ENCODE data around the gene ENPEP.

DNA sequence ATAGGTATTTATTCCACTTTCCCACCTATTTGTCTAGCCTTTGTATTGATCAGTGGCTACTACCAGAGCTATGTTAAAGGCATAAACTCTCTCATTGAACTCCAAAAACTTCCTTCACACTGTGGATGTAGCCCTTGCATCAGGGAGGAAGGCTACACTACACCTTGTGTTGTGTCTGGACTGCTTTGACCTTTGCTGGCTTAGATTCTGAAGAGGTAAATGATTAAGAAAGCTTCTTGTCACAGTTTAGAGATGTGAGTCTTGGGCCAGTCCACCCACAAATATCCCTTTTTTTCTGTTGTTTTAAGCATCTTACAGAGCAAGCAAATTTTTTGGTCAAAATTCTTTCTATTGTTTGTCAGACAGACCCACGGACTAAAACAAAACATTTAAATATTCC, 1.9 kb downstream of the ENPEP start:
- TF ChIP-seq, protein P1, sequence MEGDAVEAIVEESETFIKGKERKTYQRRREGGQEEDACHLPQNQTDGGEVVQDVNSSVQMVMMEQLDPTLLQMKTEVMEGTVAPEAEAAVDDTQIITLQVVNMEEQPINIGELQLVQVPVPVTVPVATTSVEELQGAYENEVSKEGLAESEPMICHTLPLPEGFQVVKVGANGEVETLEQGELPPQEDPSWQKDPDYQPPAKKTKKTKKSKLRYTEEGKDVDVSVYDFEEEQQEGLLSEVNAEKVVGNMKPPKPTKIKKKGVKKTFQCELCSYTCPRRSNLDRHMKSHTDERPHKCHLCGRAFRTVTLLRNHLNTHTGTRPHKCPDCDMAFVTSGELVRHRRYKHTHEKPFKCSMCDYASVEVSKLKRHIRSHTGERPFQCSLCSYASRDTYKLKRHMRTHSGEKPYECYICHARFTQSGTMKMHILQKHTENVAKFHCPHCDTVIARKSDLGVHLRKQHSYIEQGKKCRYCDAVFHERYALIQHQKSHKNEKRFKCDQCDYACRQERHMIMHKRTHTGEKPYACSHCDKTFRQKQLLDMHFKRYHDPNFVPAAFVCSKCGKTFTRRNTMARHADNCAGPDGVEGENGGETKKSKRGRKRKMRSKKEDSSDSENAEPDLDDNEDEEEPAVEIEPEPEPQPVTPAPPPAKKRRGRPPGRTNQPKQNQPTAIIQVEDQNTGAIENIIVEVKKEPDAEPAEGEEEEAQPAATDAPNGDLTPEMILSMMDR (IDR thresholded peaks at IDR 0.05), result no peak
- TF ChIP-seq EZH2 (IDR thresholded peaks at IDR 0.05; ENCODE audit: borderline replicate concordance, insufficient read depth, low read depth, low read length, poor library complexity, severe bottlenecking), result no peak

Data from B cell (primary cell).